ENCODE data around the gene NCAPG2.
"Not testable (repeated sequence)": the region's sequence is repeated elsewhere in the genome, so short reads cannot be mapped to it uniquely, and the experiment has no call there.

The NCAPG2 gene

GRCh38 chr7:158676171-158676840, 28.3 kb downstream of the NCAPG2 start:
- TF ChIP-seq, protein P1, sequence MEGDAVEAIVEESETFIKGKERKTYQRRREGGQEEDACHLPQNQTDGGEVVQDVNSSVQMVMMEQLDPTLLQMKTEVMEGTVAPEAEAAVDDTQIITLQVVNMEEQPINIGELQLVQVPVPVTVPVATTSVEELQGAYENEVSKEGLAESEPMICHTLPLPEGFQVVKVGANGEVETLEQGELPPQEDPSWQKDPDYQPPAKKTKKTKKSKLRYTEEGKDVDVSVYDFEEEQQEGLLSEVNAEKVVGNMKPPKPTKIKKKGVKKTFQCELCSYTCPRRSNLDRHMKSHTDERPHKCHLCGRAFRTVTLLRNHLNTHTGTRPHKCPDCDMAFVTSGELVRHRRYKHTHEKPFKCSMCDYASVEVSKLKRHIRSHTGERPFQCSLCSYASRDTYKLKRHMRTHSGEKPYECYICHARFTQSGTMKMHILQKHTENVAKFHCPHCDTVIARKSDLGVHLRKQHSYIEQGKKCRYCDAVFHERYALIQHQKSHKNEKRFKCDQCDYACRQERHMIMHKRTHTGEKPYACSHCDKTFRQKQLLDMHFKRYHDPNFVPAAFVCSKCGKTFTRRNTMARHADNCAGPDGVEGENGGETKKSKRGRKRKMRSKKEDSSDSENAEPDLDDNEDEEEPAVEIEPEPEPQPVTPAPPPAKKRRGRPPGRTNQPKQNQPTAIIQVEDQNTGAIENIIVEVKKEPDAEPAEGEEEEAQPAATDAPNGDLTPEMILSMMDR (IDR thresholded peaks at IDR 0.05; ENCODE audit: borderline replicate concordance, insufficient read depth, low read depth, low read length): no peak
- H3K4me3 ChIP-seq (ENCODE audit: low read depth, low read length): no peak overlapping the region

GRCh38 chr7:158672975-158673374, 31.6 kb downstream of the NCAPG2 start:
- TF ChIP-seq, protein P1 (IDR thresholded peaks at IDR 0.05; ENCODE audit: borderline replicate concordance, insufficient read depth, low read depth, low read length): no peak

GRCh38 chr7:158668086-158668485, 36.5 kb downstream of the NCAPG2 start:
- not testable (repeated sequence) for H3K4me3 ChIP-seq (ENCODE audit: low read depth, low read length)

More at GRCh38 chr7:158672975-158673374, 31.6 kb downstream of the NCAPG2 start:
- no peak overlapping the region for H3K4me3 ChIP-seq (ENCODE audit: low read depth, low read length)

DNA sequence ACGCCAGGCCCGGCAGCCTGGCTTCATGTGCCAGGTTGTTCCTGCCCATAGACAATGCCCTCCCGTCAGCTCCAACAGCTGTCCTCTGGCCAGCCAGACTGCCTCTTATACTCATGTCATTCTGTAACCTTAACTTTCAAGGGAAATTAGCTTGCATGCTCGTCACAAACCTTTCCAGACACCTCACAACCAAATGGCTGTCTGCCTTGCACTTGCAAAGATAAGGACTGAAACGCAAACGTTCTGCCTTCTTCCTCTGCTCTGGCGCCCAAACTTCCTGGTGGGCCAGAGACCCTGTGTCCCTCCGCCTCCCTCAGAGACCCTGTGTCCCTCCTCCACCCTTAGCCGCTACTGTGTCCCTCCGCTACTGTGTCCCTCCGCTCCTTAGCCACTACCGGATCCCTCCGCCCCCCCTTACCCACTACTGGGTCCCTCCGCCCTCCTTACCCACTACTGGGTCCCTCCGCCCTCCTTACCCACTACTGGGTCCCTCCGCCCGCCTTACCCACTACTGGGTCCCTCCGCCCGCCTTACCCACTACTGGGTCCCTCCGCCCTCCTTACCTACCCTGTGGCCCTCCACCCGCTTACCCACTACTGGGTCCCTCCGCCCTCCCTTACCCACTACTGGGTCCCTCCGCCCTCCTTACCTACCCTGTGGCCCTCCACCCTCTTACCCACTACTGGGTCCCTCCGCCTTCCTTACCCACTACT, 37.5 kb downstream of the NCAPG2 start:
- H3K4me3 ChIP-seq (ENCODE audit: low read depth, low read length): not testable (repeated sequence)

GRCh38 chr7:158666401-158666800, 38.2 kb downstream of the NCAPG2 start:
- no peak overlapping the region for H3K4me3 ChIP-seq (ENCODE audit: low read depth, low read length)
- TF ChIP-seq, protein P1 (IDR thresholded peaks at IDR 0.05; ENCODE audit: borderline replicate concordance, insufficient read depth, low read depth, low read length): no peak

DNA sequence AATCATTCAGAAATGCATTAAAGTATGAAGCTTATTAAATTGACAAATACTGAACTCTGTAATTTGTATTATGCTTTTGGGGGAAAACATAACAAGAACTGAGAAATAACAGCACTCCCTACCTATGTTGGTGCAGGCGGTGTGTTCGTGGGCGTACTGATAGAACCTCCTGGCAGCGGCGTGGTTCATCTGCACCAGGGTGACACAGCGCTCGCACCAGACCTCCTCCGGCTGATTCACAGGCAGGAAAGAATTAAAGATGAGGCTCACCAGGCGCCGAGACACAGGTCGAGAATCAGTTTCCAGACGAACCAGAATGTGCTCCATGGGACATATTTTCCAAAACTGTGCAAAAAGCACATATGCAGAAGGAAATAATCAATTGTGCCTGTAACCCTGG, 40.2 kb downstream of the NCAPG2 start:
- H3K4me3 ChIP-seq (ENCODE audit: low read depth, low read length): no peak overlapping the region
- TF ChIP-seq, protein P1 (IDR thresholded peaks at IDR 0.05; ENCODE audit: borderline replicate concordance, insufficient read depth, low read depth, low read length): no peak

DNA sequence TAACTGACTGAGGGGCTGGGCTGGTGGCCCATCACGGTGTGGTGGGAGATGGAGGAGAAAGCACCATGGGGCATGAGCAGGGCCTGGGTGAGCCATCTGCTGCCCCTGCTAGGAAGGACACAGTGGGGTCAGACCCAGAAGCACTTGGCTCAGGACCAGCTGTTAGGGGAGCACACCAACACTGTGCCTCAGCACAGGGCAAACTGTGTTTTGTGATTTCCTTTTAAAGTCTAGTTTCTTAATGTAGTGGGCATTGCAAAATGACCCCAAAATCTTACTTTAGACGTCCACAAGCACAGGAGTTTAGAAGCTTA, 41.2 kb downstream of the NCAPG2 start:
- no peak overlapping the region for H3K4me3 ChIP-seq (ENCODE audit: low read depth, low read length)
- TF ChIP-seq, protein P1 (IDR thresholded peaks at IDR 0.05; ENCODE audit: borderline replicate concordance, insufficient read depth, low read depth, low read length): no peak

- TF ChIP-seq, protein P1 (IDR thresholded peaks at IDR 0.05; ENCODE audit: borderline replicate concordance, insufficient read depth, low read depth, low read length): no peak
- no peak overlapping the region for H3K4me3 ChIP-seq (ENCODE audit: low read depth, low read length)
Observed at GRCh38 chr7:158662610-158663427, 41.8 kb downstream of the NCAPG2 start.

Data from GM12875 (cell line).